DMS114 treated with DMSO at 0.1 percent for 48 hours (cell line): Measurements from ENCODE around the gene AHDC1.
A peak's percentile ranks its signal among the peaks of the same experiment; 100 is the strongest.

Source experiments
- DNase-seq: peaks from one replicate; lab custom pipeline; 2025; ENCODE audit not compliant: unreplicated experiment; lab: John Stamatoyannopoulos, UW

AHDC1 gene

GRCh38 chr1:27615346-27616192, 11.6 kb upstream of the AHDC1 start:
- no peak for DNase-seq

- no peak for DNase-seq
Observed at GRCh38 chr1:27614625-27615344, 10.8 kb upstream of the AHDC1 start.

GRCh38 chr1:27614043-27614624, 10.2 kb upstream of the AHDC1 start:
- DNase-seq: no peak

- DNase-seq: no peak
Observed at GRCh38 chr1:27612718-27613117, 8.8 kb upstream of the AHDC1 start.

GRCh38 chr1:27611450-27611849, 7.5 kb upstream of the AHDC1 start:
- no peak for DNase-seq

DNA sequence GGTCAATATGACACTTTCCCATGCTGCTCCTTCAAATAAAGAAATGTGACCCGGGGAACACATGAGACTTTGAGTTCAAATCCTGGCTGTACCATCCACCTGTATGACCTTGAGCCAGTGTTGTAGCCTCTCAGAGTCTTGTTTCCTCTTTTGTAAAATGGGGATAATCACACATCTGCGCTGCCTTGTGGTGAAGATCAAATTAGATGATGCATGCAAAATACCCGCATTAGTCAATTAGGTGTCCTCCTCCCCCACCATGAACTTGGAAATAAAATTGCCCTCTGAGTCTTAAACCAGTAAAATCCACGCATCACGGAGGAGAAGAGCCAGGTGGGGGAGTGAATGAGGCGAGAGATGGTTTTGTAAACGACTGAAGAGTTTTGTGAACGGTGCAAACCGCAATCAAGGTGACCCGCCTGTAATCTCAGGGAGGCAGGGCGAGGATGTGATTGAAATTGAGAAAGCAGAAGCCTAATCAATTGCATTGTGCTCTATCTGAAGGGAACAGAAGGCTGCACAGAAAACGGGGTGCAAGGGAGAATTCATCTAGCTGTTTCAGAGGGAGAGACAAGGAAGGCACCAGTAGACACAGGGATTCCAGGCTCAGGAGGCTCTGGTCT, 5.8 kb upstream of the AHDC1 start:
- no peak for DNase-seq

GRCh38 chr1:27609210-27609555, 5.2 kb upstream of the AHDC1 start:
- no peak for DNase-seq

- DNase-seq: no peak
Observed at GRCh38 chr1:27607239-27607804, 3.4 kb upstream of the AHDC1 start.

DNA sequence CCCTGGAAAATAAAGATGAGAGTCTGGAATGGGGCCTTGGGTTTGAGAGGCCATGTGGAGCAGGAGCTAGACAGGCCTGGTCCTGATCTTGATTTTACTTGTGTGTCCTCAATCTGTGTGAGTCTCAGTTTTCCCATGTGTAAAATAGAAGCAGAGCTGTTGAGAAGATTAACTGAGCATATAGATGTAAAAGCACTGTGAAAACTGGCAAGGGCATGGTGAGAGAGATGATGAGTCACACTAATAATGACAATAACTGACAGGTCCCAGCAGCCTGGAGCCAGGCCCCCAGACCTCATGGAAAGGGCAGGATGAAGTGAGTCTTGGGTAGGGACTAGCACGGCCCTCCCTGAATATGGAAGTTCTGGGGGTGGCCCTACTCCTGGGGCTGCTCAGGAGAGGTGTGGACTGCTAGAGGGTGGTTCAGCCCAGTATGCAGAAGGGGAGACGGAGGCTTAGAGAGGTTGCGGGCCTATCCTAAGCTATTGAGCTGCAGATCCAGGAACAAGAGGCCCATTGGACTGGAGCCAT, 2.8 kb upstream of the AHDC1 start:
- DNase-seq: no peak

DNA sequence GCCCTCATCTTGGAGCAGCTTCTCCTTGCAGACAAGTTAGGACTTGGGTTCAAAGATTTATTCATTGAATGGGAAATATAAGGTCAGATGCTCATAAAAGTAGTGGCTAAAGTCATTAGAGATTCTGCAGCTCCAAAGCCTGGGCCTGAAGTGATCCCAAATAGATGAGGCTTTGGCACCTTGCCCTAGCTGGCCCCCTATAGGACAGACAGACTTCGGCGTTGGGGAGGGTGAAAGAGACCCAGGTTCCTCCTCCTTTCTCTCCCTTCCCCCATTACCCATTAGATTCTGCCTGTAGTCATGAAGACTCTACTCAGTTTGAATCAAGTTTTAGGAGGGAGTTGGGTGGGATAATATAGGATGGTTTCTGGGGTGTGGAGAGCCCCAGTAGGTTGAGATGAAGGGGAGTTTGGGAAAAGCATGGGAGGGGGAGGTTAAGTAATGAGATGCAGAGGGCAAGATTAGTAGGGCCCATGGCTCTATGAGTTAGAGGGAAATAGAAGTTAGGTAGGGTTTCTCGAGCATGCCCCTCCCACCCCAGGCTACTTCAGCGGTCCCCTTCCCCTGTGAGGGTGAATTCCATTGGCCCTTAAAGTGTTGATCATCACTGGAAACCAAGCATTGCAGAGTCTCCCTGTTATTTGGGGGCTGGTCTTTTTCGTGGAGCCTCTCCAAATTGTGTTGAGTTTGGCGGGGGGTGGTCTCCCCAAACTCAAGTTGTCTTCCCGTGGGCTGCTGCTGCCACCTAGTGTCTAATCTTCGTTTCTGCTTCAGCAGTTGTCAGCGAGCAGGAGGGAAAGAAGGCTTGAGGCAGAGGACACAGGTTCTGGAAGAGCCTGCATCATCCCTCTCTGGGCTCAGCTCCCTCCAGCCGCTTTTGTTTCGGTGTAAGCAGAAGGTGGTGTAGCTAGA, 2.1 kb upstream of the AHDC1 start:
- DNase-seq: peak; percentile 72

GRCh38 chr1:27605300-27605766, 1.4 kb upstream of the AHDC1 start:
- DNase-seq: no peak

DNA sequence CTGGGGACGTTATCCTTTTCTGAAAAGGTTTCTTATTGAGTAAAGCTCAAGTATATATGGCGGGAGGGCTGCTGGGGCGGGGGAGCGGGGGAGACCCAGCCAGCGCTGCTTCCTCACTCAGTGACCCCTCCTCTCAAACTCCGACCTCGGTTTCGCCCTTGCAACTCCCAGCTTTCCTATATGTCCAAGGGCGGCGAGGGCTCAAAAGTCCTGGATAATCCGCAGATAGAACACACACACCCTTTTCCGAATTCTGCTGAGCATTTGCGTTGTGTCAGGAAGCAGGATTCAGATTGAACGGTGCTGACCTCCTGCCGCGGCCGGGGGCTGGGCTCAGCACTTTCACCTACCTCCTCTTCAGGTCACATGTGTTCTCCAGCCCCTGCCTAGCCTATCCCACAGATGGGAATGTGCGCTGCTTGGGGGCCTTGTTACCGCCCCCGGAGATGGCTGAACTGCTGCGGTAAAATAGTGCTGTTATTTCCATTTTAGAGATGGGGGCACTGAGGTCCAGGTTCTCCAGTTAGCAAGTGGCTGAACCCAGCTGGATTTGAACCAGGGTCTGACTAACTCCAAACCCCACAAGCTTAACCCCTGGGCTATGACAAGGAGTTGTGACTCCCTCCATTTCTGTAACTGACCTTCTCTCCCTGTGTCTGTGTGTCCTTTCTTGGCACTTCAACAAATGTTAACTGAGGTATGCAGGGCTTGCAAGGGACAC, 795 bp upstream of the AHDC1 start:
- DNase-seq: no peak

GRCh38 chr1:27603309-27603680, 649 bp downstream of the AHDC1 start:
- DNase-seq: no peak

GRCh38 chr1:27602462-27603308, 1.3 kb downstream of the AHDC1 start:
- no peak for DNase-seq

- DNase-seq: no peak
Observed at GRCh38 chr1:27601771-27602461, 2.0 kb downstream of the AHDC1 start.

GRCh38 chr1:27601321-27601770, 2.6 kb downstream of the AHDC1 start:
- DNase-seq: no peak

- DNase-seq: peak; percentile 26
Observed at GRCh38 chr1:27600498-27601175, 3.3 kb downstream of the AHDC1 start.
